Activated CD4-positive, CD25-positive, alpha-beta regulatory T cell treated with anti-CD3 and anti-CD28 coated beads, Interleukin-2, amount 50 U/mL, for 24 hours (primary cell): Measurements from ENCODE around the gene HTR2B.
"Not testable (repeated sequence)": the region's sequence is repeated elsewhere in the genome, so short reads cannot be mapped to it uniquely, and the experiment has no call there.

Experiments used
- ATAC-seq, 2 donors: fragments of 150-1000 bp; cut with Tn5 transposase; one replicate each; pipeline ENCODE4 v1.10.0; 2021; ENCODE audit warnings: mild to moderate bottlenecking in 1 of 2, moderate library complexity in 1 of 2

Gene HTR2B

GRCh38 chr2:231124838-231125568 lies at the start of gene HTR2B:
HTR2B (minus strand) TSS chr2:231125042; CDS start chr2:231123764, 1,278 bp downstream.
- ATAC-seq: peak; percentile 55 to 77

GRCh38 chr2:231174211-231174651 lies 49.4 kb upstream of the HTR2B start:
- no peak for ATAC-seq

GRCh38 chr2:231172025-231172424 lies 47.2 kb upstream of the HTR2B start:
- no peak for ATAC-seq

- ATAC-seq: no peak
Observed at GRCh38 chr2:231170055-231170454, 45.2 kb upstream of the HTR2B start.

- ATAC-seq: no peak
Observed at GRCh38 chr2:231169488-231169887, 44.6 kb upstream of the HTR2B start.

GRCh38 chr2:231168460-231169139 lies 43.8 kb upstream of the HTR2B start:
- no peak for ATAC-seq

GRCh38 chr2:231167745-231168459 lies 43.1 kb upstream of the HTR2B start:
- ATAC-seq: peak; percentile 65 to 77

- no peak for ATAC-seq
Observed at GRCh38 chr2:231163414-231164095, 38.7 kb upstream of the HTR2B start.

GRCh38 chr2:231163011-231163410 lies 38.2 kb upstream of the HTR2B start:
- no peak for ATAC-seq

GRCh38 chr2:231161877-231162329 lies 37.1 kb upstream of the HTR2B start:
- ATAC-seq: peak in 1 of 2 donors; percentile 49

GRCh38 chr2:231161252-231161839 lies 36.5 kb upstream of the HTR2B start:
- ATAC-seq: peak; percentile 88 to 91

GRCh38 chr2:231160701-231161100 lies 35.9 kb upstream of the HTR2B start:
- ATAC-seq: no peak

GRCh38 chr2:231159306-231159705 lies 34.5 kb upstream of the HTR2B start:
- no peak for ATAC-seq

- no peak for ATAC-seq
Observed at GRCh38 chr2:231152800-231153557, 28.1 kb upstream of the HTR2B start.

GRCh38 chr2:231146665-231147064 lies 21.8 kb upstream of the HTR2B start:
- ATAC-seq: no peak

GRCh38 chr2:231144896-231145295 lies 20.1 kb upstream of the HTR2B start:
- no peak for ATAC-seq

GRCh38 chr2:231140808-231141207 lies 16.0 kb upstream of the HTR2B start:
- not testable (repeated sequence) for ATAC-seq

GRCh38 chr2:231139796-231140195 lies 15.0 kb upstream of the HTR2B start:
- no peak for ATAC-seq

- ATAC-seq: no peak
Observed at GRCh38 chr2:231138699-231139098, 13.9 kb upstream of the HTR2B start.

- no peak for ATAC-seq
Observed at GRCh38 chr2:231134910-231135655, 10.2 kb upstream of the HTR2B start.
